ENCODE data around the gene PSME3IP1. TPM values are rescaled to one million over a fixed set of nuclear protein-coding genes. Genes with fewer than 3 reads are reported as not detected.
"Not testable (repeated sequence)": the region's sequence is repeated elsewhere in the genome, so short reads cannot be mapped to it uniquely, and the experiment has no call there.

PSME3IP1 gene, protein sequence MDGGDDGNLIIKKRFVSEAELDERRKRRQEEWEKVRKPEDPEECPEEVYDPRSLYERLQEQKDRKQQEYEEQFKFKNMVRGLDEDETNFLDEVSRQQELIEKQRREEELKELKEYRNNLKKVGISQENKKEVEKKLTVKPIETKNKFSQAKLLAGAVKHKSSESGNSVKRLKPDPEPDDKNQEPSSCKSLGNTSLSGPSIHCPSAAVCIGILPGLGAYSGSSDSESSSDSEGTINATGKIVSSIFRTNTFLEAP
- total RNA-seq: 76.0 and 78.4 TPM in 2 replicates
- polyA plus RNA-seq (2012): 58.4 TPM

GRCh38 chr16:57185945-57186871 lies at the start of gene PSME3IP1, which contains the start of gene RSPRY1:
Gene PSME3IP1 (minus strand): TSS chr16:57186039. CDS start chr16:57173854, 12,185 bp downstream.
Gene RSPRY1 (plus strand): TSS chr16:57186329. CDS start chr16:57204659, 18,330 bp downstream.
- DNase-seq (ENCODE audit: low read depth): peak; percentile 100

DNA sequence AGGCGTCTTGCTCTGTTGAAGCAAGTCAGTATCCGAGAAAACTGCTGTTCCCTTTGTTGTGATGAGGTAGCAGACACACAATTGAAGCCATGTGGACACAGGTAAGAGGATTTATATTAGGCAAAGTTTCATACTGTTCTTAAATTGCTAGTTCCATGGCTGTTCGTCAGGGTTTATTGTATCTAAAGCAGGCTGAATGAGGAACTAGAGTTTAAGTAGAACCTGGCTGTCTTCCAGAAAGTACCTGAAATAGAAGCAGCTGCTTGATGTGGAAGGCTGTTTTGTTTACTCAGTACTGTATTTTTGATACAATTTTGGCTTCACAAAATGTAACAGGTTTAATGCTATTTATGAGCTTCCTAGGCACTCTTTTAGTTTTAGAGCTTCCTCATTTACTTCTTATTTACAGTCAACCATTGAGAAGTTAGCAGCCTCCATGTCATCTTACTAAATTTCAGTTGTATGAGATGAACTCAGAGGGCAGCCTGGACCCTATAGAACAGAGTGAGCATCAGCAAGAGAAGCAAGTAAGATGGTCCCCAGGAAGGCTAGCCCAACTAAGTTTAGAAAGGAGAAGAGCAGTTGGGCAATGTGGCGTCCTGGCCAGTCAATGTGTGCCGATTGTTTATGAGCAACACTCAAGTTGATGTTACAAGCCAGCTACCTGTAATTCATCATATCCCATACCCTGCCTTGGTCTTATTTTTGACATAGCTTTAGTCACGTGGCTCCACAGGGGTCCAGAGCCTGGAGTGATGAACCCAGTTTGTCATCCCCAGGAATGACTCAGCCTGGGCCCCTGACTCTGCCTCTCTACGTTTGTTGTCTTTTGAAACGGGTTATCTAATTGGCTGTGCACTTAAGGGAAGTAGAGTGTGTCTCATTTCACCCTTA lies 49.5 kb upstream of the PSME3IP1 start:
- DNase-seq (ENCODE audit: low read depth): no peak

DNA sequence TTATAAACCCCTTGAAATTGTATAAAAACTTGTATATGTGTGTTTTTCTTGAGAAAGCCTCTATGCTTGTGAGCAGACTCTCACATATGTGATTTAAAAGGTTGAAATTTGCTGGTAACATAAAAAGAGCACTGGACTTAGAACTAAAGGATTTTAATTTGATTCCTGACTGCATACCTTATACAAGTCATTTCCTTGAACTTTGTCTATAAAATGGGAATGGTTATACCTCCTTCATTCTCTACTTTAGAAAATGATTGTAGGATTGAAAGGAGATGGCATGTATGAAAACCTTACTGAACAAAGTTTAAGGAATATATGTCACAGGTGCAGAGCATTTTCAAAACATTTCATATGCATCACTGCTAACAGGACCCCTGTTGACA lies 48.9 kb upstream of the PSME3IP1 start:
- no peak for DNase-seq (ENCODE audit: low read depth)

- no peak for DNase-seq (ENCODE audit: low read depth)
Measured at GRCh38 chr16:57233944-57234706, 48.3 kb upstream of the PSME3IP1 start.

- no peak for DNase-seq (ENCODE audit: low read depth)
Measured at GRCh38 chr16:57231821-57232350, 46.0 kb upstream of the PSME3IP1 start.

DNA sequence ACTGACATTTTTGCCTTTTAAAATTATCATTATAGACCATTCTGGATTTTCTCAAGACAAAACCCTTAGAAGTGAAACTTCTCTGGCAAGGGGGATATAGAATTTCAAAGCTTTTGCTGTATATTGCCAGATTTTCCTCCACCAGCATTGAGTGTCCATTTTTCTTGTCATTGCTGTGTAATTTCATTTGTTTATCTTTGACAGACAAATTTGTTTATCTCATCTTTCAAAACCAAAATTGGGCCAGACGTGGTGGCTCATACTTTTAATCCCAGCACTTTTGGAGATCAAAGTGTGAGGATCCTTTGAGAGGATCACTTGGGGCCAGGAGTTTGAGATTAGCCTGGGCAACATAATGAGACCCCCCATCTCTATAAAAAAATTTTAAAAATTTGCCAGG lies 43.2 kb upstream of the PSME3IP1 start:
- no peak for DNase-seq (ENCODE audit: low read depth)

GRCh38 chr16:57226701-57227621 lies 41.1 kb upstream of the PSME3IP1 start:
- DNase-seq (ENCODE audit: low read depth): no peak

- no peak for DNase-seq (ENCODE audit: low read depth)
Measured at GRCh38 chr16:57225978-57226377, 40.1 kb upstream of the PSME3IP1 start.

GRCh38 chr16:57224651-57225335 lies 39.0 kb upstream of the PSME3IP1 start:
- DNase-seq (ENCODE audit: low read depth): no peak

DNA sequence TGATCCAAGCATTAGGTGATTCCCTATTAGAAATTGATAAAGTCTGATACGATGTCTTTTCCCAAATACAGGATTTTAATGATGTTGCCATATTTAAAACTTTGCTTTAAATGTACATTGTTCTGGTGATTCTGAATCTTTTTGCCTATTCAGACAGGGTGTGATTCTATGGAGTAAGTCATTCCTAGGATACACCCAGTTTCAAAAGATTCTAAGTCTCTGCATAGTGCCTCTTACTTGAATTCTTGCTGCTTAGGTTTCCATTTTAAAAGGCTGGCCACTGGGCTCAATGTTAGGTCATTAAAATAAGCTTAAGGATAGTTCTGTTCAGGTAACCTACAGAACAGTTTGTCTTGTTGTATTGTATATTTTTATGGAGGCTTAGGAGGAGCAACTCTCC lies 37.2 kb upstream of the PSME3IP1 start:
- no peak for DNase-seq (ENCODE audit: low read depth)

- no peak for DNase-seq (ENCODE audit: low read depth)
Measured at GRCh38 chr16:57216968-57217367, 31.1 kb upstream of the PSME3IP1 start.

DNA sequence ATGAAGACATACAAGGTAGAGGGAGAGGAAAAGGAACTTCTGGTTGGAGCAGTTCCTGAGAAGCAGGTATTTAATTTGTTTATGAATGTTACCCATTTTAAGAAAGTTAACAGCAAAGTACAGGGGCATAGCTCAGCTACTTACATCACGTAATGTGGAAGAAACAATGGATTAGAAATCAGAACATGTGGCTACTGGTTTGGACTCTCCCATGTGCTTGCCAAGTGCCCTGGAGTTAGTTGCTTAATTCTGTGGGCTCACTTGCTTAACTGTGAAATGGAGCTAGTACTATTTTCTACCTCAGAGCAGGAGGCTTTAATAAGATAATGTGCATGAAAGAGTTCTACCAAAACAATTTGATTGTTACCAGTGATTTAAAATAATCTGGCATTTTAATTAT lies 27.6 kb upstream of the PSME3IP1 start:
- DNase-seq (ENCODE audit: low read depth): no peak

GRCh38 chr16:57209780-57210179 lies 23.9 kb upstream of the PSME3IP1 start:
- DNase-seq (ENCODE audit: low read depth): no peak

- peak; percentile 51 for DNase-seq (ENCODE audit: low read depth)
Measured at GRCh38 chr16:57208926-57209325, 23.1 kb upstream of the PSME3IP1 start.

DNA sequence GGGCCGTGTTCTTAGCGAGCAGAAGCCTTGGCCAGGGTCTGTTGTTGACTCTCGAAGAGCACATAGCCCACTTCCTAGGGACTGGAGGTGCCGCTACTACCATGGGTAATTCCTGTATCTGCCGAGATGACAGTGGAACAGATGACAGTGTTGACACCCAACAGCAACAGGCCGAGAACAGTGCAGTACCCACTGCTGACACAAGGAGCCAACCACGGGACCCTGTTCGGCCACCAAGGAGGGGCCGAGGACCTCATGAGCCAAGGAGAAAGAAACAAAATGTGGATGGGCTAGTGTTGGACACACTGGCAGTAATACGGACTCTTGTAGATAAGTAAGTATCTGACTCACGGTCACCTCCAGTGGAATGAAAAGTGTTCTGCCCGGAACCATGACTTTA lies 18.8 kb upstream of the PSME3IP1 start:
- no peak for DNase-seq (ENCODE audit: low read depth)

DNA sequence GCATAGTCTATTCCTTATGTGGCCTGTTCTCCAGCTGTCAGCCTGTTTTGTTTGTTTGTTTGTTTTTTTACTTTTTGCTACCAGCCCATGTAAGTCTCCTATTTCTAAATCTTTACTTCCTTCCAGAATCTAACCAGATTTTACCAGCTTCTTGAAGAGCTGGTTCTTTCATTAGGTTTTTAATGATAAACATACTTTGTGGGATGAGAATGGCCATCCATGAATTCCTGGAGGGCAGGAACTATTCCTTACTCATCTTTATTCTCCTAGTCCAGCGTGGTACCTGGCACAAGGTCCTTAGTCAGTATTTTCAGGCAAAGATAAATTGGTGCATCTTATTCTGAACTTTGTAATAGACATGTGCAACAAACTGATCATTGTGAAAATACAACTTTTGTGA lies 17.6 kb upstream of the PSME3IP1 start:
- DNase-seq (ENCODE audit: low read depth): no peak

DNA sequence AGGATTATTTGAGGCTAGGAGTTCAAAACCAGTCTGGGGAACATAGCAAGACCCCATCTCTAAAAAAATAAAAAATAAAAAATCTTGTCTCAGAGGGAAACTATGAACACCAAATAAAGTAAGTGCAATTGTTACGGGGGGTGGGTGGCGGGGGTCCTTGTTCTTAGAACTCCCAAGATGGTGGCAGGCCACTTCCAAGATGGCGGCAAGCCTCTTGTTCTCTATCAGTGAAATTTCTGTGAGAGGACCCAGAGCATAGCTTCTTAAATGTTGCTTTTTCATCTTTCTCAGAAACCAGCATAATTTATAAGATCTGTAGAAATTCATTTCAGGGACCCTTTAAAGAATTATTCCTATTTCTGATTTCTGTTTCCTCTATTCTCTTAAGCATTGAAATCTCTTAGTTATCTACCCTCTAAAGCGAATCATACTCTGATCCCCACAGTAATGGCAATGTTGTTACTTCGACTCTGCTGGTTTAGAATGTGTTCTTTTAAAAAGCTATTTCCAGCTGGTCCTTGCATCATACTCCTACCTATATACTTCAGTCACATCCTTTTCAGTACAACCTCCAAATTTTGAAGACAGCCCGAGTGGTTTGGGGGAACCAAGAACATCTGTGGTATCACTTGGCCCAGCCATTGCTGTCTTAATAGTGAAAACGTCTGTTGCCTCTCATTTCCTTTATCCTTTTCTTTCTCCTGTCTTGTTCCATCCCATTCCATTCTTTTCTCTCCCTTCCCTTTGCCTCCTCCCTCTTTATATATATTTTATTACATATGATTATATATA lies 16.5 kb upstream of the PSME3IP1 start:
- DNase-seq (ENCODE audit: low read depth): no peak

- DNase-seq (ENCODE audit: low read depth): not testable (repeated sequence)
Measured at GRCh38 chr16:57200926-57201325, 15.1 kb upstream of the PSME3IP1 start.
